Stomach (tissue), 4 donors: Measurements from ENCODE around the gene TECTB.

ENCODE experiments used
- POLR2A ChIP-seq, 4 donors: fragments of 450-650 bp; IDR thresholded peaks; one replicate each; pipeline ENCODE4 v1.6.1; 2016; ENCODE audit warnings: antibody characterized with exemption in 4 of 4, control low read depth in 2 of 4, mild to moderate bottlenecking in 1 of 4, moderate library complexity in 1 of 4
- POLR2AphosphoS5 ChIP-seq, 3 donors: sonication (generic); formaldehyde crosslinking; IDR thresholded peaks; one replicate each; pipeline ENCODE4 v1.6.1; 2016; ENCODE audit warnings: antibody characterized with exemption in 3 of 3

DNA sequence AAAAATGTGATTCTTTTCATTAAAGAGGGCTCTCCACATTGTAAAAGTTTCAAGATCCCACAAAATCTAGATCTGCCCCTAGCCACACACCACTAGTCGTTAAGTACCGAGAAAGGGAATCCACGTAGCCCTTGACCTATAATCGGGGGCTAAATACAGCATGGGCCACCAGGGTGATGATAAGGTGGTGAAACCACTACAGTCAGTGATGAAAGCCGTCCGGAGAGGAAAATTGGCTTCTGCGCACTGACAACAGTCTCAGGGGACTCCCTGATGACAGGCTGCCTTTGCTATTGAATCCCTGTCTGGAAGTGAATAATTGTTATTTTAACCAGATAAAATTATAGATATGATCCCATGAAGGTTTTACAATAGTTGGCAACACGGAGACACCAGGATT is 4.6 kb downstream of the TECTB start:
- no peak for TF ChIP-seq POLR2A (IDR thresholded peaks at IDR 0.05)
- no peak for TF ChIP-seq POLR2AphosphoS5 (IDR thresholded peaks at IDR 0.05)
